CD4-positive, alpha-beta T cell treated with Interleukin-15 for 1 hour (primary cell): ENCODE results near the gene ZNF385A.
A peak's percentile ranks its signal among the peaks of the same experiment; 100 is the strongest.

Experiments used
- DNase-seq: peaks from one replicate; pipeline ENCODE4 v3.0.0-alpha.2; 2020

Gene ZNF385A

GRCh38 chr12:54390668-54391551 is 6.4 kb upstream of the ZNF385A start:
- peak; percentile 80 for DNase-seq

- DNase-seq: no peak
Observed at GRCh38 chr12:54390176-54390667, 5.7 kb upstream of the ZNF385A start.

GRCh38 chr12:54389607-54390175 is 5.2 kb upstream of the ZNF385A start:
- no peak for DNase-seq

- DNase-seq: no peak
Observed at GRCh38 chr12:54389134-54389508, 4.6 kb upstream of the ZNF385A start.

GRCh38 chr12:54388237-54389133 is 4.0 kb upstream of the ZNF385A start:
- DNase-seq: no peak

DNA sequence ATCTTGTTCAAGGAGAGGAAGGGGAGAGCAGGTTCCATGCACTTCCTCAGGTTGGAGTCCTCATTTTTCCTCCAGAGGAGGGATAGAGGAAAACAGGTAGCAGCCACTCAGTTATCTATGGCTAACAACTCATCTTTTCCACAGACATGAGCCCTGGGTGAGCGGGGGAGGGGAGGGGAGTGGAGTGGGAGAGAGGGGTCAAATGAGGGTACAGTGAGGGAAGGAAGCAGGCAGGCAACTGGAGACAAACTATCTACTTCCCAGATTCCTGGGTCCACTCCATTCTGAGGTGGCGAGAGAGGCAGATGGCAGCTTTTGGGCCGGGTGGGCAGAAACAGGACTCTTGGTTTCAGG is 2.6 kb upstream of the ZNF385A start:
- no peak for DNase-seq

DNA sequence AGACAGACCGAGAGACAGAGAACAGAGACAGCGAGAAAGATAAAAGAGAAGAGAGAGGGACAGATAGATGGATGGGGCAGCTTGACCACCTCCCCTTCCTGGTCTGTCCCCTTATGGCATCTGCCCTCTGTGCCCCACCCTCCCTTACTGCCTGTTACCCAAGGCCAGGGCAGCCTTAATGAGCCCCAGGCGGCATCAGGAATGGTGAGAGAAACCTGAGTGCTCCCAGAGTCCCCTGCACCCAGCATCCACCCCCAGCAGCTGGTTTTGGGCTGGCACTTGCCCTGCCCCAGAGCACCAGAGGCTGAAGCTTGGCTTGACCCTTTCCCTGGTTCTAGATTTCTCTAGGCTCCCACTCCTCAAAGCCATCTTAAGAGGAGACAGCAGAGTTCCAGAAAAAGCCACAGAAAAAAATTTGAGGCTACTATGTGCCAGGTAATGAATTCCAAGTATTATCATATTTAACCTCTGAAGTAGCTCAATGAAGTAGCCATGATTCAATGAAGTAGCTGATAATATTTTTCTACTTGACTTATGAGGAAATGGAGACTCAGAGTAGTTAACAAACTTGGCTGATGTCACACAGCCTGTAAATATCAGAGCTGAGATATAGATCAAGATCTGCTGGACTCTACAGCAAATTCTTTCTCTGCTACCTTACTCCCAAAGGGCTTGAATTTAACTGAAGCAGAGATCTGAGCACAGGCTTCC is 2.0 kb upstream of the ZNF385A start:
- no peak for DNase-seq

DNA sequence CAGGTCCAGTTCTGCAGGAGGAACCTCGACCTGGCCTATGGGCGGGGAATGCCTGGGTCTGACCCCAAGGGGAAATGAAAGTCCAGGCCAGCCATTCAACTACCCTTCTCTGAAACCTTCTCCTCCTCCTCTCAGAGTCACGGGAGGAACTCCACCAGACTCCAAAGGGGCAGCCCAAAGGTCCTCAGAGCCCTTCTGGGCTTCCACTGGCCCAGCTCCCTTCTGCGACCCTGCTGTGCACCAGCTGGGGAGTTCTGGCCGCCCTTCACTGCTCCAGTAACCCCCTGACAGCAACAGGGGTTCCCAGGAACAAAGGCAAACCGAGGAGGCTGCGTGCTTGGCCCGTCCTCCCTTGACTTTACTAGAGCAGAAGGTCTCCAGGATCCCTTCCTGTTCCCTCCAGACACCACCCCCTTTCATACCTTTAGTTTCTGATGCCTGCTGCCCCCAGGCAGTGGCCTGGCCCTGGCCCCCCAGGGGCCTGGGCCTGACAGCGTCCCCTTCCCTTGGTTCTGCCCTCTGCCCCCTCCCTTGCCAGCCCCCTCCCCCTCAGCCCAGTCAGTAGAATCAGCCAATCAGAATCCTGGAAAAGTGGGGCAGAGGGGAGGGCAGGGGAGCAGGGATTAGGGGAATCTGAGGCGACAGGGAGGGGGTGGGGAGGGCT is 850 bp upstream of the ZNF385A start:
- peak; percentile 66 for DNase-seq

DNA sequence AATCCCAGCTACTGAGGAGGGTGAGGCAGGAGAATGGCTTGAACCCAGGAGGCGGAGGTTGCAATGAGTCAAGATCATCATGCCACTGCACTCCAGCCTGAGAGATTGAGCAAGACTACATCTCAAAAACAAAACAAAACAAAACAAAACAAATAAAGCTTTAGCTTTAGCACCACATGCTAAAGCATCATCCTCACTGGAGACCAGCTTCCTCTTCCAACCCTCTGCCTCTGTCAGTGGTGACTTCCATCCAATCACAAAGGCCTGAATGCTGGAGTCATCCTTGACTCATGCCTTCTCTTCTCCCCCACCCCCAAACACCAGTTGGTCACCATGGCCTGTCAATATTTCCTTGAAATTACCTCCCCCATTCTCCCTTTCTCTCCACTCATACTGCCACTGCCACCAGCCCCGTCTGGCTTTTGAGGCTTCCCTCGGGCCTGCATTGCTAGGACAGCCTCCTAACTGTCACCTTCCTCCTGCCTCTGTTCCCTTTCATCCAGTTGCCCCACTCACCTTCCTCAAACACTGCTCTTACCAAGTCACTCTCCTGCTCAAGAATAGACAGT is 1.4 kb downstream of the ZNF385A start:
- DNase-seq: peak; percentile 83

DNA sequence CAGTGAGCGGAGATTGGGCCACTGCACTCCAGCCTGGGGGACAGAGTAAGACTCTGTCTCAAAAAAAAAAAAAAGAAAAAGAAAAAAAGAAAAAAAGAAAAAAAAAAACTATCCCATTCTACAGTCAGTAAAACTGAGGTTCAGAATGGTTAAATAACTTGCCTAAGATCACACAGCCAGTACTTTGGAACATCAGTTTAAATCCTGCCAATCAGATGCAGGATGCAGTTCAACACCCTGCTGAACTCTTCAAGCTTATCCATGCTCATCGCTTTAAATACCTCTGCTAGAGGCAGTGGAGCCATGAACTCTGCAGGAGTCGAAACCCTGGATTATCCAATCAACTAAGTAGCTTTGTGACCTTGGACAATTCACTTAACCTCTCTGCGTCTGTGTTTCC is 3.4 kb downstream of the ZNF385A start:
- no peak for DNase-seq

- peak; percentile 86 for DNase-seq
Observed at GRCh38 chr12:54379398-54380201, 4.9 kb downstream of the ZNF385A start.

DNA sequence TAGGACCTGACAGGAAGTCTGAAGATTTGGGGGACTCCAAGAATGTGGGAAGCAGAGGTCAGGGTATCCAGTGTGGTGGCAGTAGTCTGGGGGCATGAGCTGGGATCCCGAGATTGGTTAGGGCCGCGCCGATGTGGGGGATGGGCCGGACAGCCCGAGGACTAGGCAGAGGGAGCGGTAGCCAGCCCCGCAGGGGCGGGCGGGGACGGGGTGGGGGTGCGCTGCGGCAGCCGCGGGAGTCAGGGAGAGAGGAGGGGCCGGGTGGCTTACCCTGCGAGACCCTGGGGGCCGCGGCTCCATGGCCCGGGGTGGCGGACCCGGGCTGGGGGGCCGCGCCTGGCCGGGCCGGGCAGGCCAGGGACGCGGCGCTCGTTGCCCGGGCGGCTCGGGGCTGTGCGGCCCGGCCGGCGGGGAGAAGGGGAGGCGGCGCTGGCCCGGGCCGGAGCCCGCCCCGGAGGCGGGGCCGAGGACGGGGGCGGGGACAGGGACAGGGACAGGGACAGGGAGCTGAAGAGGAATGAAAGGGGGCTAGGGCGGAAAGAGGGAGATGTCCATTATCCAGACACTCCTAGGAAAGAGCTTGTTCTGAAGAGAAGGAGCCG is 5.6 kb downstream of the ZNF385A start:
- DNase-seq: no peak

DNA sequence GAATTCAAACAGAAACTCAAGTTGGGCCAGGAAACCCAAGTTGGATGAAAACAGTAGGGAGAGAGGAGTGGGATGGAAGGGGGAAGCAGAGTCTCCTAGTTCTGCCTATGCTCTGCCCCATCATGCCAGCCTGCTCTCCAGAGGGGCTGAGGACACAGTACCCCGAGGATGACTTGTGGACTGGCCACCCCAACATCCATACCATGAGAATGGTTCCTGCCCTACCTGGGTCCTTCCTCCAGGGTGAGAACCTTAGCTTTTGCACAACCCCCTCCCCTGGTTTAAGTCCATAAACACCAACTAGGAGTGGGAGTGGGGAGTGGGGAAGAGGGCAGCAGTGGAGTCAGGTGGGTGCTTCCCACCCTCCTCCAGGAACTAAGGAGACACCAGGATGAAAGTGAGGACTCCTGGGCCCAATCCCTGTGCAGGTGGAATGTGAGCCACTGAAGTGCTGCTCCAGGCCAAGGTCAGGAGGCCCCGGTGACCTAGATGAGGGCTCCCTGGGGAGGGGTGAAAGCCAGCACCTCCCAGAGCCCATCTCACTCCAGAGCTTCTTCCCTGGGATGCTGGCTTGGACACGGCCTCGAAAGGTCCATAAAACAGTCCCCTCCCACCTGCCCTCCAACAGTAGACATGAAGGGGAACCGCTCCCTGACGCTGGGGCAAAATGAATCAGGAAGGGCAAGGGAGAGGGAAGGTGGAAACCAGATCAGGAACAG is 6.6 kb downstream of the ZNF385A start:
- DNase-seq: no peak

DNA sequence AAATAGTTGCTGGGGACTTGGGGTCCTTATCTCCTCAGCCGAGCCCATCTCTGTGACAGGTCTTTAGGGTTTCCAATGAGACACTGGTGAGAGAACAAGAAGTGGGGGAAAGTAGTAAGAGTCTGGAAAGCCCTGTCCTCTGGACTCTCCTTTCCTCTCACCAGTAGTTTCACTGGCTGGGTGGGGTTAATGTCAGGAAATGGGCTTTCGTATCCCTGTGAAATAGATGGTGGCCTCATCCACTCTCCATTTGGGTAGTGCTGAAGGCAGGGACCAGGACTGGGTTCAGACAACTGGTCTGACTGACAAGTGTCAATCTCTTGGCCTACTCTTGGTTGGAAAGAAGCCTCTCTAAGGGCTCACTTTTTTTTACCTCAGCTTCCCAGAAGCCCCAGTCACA is 7.5 kb downstream of the ZNF385A start:
- no peak for DNase-seq

- DNase-seq: no peak
Observed at GRCh38 chr12:54376596-54376995, 7.9 kb downstream of the ZNF385A start.

DNA sequence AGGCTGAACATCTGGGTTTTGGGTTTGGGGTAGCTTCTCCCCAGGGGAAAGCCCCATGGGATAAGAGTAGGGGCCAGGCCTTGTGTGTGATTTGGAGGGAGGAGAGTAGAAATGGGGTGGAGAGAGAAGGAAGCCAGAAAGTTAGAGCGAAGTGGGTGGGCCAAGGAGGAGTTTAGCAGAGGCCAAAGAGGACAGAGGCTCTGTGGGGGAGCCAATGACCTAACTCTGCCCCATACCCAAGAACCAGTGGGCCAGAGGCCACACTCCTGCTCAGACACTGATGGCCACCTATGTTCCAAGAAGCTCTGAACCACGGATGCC is 9.3 kb downstream of the ZNF385A start:
- DNase-seq: no peak

DNA sequence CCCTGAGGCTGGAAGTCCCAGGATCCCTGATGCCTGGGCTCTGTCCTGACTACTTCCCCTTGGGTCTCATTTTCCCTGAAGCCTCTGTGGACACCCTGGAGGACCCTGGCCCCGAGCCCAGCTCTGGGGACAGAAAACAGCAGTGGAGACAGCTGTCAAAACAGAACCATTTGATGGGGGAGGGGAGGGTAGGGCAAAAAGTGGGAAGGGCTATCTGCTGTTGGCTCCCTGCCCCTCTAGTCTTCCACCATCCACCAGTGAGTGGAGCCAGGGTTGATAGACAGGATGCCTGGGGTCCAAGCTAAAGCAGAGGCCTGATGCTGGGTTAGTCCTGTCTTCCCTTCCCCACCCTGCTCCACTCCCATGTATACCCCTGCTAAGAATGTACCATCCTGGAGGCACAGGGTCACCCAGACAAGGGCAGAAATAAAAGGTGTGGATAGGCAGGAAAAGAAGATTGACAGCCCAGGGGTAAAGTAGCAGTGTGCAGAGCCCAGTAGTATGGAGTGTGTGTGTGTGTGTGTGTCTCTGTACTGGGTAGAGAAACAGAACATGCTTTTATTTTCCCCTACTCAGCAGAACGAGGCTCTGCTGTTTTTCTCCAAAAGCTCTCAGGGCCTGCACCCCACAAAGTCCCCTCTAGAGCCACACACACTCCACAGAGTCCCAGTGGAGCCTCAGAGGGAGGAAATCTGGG is 9.8 kb downstream of the ZNF385A start:
- DNase-seq: no peak

GRCh38 chr12:54373649-54374561 is 10.6 kb downstream of the ZNF385A start:
- no peak for DNase-seq
